Erythroblast (primary cell): ENCODE data around the gene DAB1.

Source experiments
- GATA1 ChIP-seq: IDR thresholded peaks from 2 replicates; pipeline ENCODE4 v1.6.1; 2011; ENCODE audit warnings: low read depth, mild to moderate bottlenecking, control low read depth, low read length, moderate library complexity
- POLR2A ChIP-seq: IDR thresholded peaks from 2 replicates; pipeline ENCODE4 v1.6.1; 2011; ENCODE audit warnings: mild to moderate bottlenecking, low read length

GRCh38 chr1:57160594-57160993 lies 263.3 kb downstream of the DAB1 start:
- TF ChIP-seq POLR2A (no peak), GATA1 (no peak)
